GM12878 (cell line): ENCODE measurements around the gene GLB1L3. TPM values are rescaled to one million over a fixed set of nuclear protein-coding genes. Genes with fewer than 3 reads are reported as not detected.

Experiments
- MYB ChIP-seq: fragments of 150-350 bp; IDR thresholded peaks from 2 replicates; pipeline ENCODE4 v1.6.1; 2014; ENCODE audit warnings: mild to moderate bottlenecking, low read depth, low read length, borderline replicate concordance
- NBN ChIP-seq: fragments of 450-650 bp; IDR thresholded peaks from 2 replicates; pipeline ENCODE4 v1.6.1; 2016
- RAD51 ChIP-seq: fragments of 450-650 bp; IDR thresholded peaks from 2 replicates; pipeline ENCODE4 v1.6.1; 2016; ENCODE audit warnings: moderate library complexity, mild to moderate bottlenecking, inconsistent platforms
- SMARCA5 ChIP-seq: fragments of 450-650 bp; IDR thresholded peaks from 2 replicates; pipeline ENCODE4 v1.6.1; 2017; ENCODE audit warnings: mild to moderate bottlenecking
- SP1 ChIP-seq: IDR thresholded peaks from one replicate; pipeline ENCODE4 v1.6.1; 2011; ENCODE audit warnings: low read depth, low read length
- SUPT20H ChIP-seq: IDR thresholded peaks from 2 replicates; pipeline ENCODE4 v1.6.1; 2011; ENCODE audit warnings: low read depth, mild to moderate bottlenecking, low read length, moderate library complexity, borderline replicate concordance; ENCODE audit not compliant: control insufficient read depth
- WRNIP1 ChIP-seq: IDR thresholded peaks from 2 replicates; pipeline ENCODE4 v1.6.1; 2011; ENCODE audit warnings: low read depth, low read length, improper control_type of control experiment, borderline replicate concordance
- polyA plus RNA-seq, 11 experiments: library from polyadenylated mRNA; depleted of rRNA in 4 of 11; unstranded in 6 of 11; stranded (reverse) in 5 of 11; fragments of >200 nt; fragmentation: Nextera tagmentation in 4 of 11; fragmentation: Illumina TruSeq in 1 of 11; extraction: Ambion mirVana in 4 of 11; extraction: Trizol in 1 of 11; gene quantifications; 1 replicate in 1 of 11; 2 replicates in 10 of 11; pipeline versions ENCODE4 v1.2.1 to v1.2.3, GENCODE V29; 2011 to 2016; ENCODE audit warnings: inconsistent platforms in 2 of 11, missing spikeins in 2 of 11, low read depth in 1 of 11
- total RNA-seq, 4 experiments: library from RNA; depleted of rRNA in 3 of 4; stranded (reverse); fragments of >200 nt in 3 of 4; fragmentation: Illumina TruSeq in 1 of 4; extraction: Trizol in 1 of 4; gene quantifications; 2 replicates each; pipeline versions ENCODE4 v1.2.1 to v1.2.3, GENCODE V29; 2013 to 2021
- TF ChIP-seq, protein P1 (sequence below): fragments of 450-650 bp; IDR thresholded peaks from 2 replicates; pipeline ENCODE4 v1.6.1; 2017; ENCODE audit warnings: antibody characterized with exemption, mild to moderate bottlenecking, moderate library complexity
- TF ChIP-seq, protein P2 (sequence below): fragments of 450-650 bp; IDR thresholded peaks from 2 replicates; pipeline ENCODE4 v1.6.1; 2016; ENCODE audit warnings: mild to moderate bottlenecking
- TF ChIP-seq, protein P3 (sequence below): fragments of 450-650 bp; IDR thresholded peaks from 2 replicates; pipeline ENCODE4 v1.6.1; 2014; ENCODE audit warnings: mild to moderate bottlenecking
- TF ChIP-seq, protein P4 (sequence below): fragments of 450-650 bp; IDR thresholded peaks from 2 replicates; pipeline ENCODE4 v1.6.1; 2018; ENCODE audit warnings: borderline replicate concordance, mild to moderate bottlenecking; ENCODE audit not compliant: partially characterized antibody
- TF ChIP-seq, protein P5 (sequence below): IDR thresholded peaks from 2 replicates; pipeline ENCODE4 v1.6.1; 2012; ENCODE audit warnings: low read length, inconsistent platforms
- TF ChIP-seq, protein P6 (sequence below): fragments of 450-650 bp; formaldehyde crosslinking; IDR thresholded peaks from 2 replicates; pipeline ENCODE4 v1.5.0; 2022; ENCODE audit warnings: mild to moderate bottlenecking, missing genetic modification characterization
- TF ChIP-seq, protein P7 (sequence below): IDR thresholded peaks from 2 replicates; pipeline ENCODE4 v1.6.1; 2011; ENCODE audit warnings: mild to moderate bottlenecking, low read depth, low read length, moderate library complexity; ENCODE audit not compliant: insufficient replicate concordance

GLB1L3 gene
- total and polyA plus RNA-seq, 10 of the 15 experiments (the other 5 are each of a cell fraction or from before 2014, with no cell fraction given), result 0.53 to 2.9 (median 1.9) TPM; not detected in 1

DNA sequence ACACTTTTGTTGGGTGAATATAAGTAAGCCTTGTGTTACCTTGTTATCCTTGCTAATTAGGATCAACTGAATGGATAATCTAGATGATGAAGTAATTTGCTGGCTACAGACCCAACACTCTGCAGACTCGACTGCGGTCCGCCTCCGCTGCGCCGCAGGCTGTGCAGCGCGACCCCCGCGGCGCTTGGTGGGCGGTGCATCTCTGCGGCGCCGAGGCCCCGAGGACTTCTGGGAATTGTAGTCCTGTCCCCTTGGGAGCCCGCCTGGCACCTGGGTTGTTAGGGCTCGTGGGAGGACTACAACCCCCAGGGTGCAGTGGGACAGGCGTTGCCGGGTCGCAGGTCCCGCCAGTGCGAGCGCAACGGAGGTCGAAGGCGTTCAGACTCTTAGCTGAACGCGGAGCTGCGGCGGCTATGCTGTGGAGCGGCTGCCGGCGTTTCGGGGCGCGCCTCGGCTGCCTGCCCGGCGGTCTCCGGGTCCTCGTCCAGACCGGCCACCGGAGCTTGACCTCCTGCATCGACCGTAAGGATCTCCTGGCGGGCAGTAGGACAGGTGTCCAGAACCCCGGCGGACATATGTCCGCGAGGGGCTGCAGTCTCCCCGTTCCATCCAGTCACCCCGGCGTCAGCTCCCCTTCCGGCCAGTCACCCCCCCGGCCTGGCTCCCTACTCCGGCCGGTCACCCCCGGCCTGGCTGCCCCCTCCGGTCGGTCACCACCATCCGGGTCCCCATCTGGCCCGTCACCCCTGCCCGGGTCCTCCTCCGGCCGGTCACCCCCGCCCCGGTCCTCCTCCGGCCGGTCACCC, 22.8 kb upstream of the GLB1L3 start, which contains the start of the genes ACAD8 and THYN1 (continued):
- TF ChIP-seq, protein P1, sequence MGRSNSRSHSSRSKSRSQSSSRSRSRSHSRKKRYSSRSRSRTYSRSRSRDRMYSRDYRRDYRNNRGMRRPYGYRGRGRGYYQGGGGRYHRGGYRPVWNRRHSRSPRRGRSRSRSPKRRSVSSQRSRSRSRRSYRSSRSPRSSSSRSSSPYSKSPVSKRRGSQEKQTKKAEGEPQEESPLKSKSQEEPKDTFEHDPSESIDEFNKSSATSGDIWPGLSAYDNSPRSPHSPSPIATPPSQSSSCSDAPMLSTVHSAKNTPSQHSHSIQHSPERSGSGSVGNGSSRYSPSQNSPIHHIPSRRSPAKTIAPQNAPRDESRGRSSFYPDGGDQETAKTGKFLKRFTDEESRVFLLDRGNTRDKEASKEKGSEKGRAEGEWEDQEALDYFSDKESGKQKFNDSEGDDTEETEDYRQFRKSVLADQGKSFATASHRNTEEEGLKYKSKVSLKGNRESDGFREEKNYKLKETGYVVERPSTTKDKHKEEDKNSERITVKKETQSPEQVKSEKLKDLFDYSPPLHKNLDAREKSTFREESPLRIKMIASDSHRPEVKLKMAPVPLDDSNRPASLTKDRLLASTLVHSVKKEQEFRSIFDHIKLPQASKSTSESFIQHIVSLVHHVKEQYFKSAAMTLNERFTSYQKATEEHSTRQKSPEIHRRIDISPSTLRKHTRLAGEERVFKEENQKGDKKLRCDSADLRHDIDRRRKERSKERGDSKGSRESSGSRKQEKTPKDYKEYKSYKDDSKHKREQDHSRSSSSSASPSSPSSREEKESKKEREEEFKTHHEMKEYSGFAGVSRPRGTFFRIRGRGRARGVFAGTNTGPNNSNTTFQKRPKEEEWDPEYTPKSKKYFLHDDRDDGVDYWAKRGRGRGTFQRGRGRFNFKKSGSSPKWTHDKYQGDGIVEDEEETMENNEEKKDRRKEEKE, result no peak
- TF ChIP-seq, protein P2, sequence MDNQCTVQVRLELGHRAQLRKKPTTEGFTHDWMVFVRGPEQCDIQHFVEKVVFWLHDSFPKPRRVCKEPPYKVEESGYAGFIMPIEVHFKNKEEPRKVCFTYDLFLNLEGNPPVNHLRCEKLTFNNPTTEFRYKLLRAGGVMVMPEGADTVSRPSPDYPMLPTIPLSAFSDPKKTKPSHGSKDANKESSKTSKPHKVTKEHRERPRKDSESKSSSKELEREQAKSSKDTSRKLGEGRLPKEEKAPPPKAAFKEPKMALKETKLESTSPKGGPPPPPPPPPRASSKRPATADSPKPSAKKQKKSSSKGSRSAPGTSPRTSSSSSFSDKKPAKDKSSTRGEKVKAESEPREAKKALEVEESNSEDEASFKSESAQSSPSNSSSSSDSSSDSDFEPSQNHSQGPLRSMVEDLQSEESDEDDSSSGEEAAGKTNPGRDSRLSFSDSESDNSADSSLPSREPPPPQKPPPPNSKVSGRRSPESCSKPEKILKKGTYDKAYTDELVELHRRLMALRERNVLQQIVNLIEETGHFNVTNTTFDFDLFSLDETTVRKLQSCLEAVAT, result no peak
- TF ChIP-seq, protein P3, sequence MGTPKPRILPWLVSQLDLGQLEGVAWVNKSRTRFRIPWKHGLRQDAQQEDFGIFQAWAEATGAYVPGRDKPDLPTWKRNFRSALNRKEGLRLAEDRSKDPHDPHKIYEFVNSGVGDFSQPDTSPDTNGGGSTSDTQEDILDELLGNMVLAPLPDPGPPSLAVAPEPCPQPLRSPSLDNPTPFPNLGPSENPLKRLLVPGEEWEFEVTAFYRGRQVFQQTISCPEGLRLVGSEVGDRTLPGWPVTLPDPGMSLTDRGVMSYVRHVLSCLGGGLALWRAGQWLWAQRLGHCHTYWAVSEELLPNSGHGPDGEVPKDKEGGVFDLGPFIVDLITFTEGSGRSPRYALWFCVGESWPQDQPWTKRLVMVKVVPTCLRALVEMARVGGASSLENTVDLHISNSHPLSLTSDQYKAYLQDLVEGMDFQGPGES, result no peak
- TF ChIP-seq, protein P4, sequence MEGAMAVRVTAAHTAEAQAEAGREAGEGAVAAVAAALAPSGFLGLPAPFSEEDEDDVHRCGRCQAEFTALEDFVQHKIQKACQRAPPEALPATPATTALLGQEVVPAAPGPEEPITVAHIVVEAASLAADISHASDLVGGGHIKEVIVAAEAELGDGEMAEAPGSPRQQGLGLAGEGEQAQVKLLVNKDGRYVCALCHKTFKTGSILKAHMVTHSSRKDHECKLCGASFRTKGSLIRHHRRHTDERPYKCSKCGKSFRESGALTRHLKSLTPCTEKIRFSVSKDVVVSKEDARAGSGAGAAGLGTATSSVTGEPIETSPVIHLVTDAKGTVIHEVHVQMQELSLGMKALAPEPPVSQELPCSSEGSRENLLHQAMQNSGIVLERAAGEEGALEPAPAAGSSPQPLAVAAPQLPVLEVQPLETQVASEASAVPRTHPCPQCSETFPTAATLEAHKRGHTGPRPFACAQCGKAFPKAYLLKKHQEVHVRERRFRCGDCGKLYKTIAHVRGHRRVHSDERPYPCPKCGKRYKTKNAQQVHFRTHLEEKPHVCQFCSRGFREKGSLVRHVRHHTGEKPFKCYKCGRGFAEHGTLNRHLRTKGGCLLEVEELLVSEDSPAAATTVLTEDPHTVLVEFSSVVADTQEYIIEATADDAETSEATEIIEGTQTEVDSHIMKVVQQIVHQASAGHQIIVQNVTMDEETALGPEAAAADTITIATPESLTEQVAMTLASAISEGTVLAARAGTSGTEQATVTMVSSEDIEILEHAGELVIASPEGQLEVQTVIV, result no peak
- TF ChIP-seq WRNIP1 (no peak), SP1 (peak; percentile 69), SMARCA5 (no peak), NBN (no peak), MYB (0 out of 2 replicates have a peak, but pooled peaks have one; percentile 54), RAD51 (no peak), SUPT20H (no peak)
- TF ChIP-seq, protein P5, sequence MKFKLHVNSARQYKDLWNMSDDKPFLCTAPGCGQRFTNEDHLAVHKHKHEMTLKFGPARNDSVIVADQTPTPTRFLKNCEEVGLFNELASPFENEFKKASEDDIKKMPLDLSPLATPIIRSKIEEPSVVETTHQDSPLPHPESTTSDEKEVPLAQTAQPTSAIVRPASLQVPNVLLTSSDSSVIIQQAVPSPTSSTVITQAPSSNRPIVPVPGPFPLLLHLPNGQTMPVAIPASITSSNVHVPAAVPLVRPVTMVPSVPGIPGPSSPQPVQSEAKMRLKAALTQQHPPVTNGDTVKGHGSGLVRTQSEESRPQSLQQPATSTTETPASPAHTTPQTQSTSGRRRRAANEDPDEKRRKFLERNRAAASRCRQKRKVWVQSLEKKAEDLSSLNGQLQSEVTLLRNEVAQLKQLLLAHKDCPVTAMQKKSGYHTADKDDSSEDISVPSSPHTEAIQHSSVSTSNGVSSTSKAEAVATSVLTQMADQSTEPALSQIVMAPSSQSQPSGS, result no peak
- TF ChIP-seq, protein P6, sequence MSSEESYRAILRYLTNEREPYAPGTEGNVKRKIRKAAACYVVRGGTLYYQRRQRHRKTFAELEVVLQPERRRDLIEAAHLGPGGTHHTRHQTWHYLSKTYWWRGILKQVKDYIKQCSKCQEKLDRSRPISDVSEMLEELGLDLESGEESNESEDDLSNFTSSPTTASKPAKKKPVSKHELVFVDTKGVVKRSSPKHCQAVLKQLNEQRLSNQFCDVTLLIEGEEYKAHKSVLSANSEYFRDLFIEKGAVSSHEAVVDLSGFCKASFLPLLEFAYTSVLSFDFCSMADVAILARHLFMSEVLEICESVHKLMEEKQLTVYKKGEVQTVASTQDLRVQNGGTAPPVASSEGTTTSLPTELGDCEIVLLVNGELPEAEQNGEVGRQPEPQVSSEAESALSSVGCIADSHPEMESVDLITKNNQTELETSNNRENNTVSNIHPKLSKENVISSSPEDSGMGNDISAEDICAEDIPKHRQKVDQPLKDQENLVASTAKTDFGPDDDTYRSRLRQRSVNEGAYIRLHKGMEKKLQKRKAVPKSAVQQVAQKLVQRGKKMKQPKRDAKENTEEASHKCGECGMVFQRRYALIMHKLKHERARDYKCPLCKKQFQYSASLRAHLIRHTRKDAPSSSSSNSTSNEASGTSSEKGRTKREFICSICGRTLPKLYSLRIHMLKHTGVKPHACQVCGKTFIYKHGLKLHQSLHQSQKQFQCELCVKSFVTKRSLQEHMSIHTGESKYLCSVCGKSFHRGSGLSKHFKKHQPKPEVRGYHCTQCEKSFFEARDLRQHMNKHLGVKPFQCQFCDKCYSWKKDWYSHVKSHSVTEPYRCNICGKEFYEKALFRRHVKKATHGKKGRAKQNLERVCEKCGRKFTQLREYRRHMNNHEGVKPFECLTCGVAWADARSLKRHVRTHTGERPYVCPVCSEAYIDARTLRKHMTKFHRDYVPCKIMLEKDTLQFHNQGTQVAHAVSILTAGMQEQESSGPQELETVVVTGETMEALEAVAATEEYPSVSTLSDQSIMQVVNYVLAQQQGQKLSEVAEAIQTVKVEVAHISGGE (CRISPR knock-in tag), result no peak
- TF ChIP-seq, protein P7, sequence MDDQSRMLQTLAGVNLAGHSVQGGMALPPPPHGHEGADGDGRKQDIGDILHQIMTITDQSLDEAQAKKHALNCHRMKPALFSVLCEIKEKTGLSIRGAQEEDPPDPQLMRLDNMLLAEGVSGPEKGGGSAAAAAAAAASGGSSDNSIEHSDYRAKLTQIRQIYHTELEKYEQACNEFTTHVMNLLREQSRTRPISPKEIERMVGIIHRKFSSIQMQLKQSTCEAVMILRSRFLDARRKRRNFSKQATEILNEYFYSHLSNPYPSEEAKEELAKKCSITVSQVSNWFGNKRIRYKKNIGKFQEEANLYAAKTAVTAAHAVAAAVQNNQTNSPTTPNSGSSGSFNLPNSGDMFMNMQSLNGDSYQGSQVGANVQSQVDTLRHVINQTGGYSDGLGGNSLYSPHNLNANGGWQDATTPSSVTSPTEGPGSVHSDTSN, result no peak
